ENCODE data around the gene GHRHR.

GRCh38 chr7:30983914-30984247 lies 20.1 kb downstream of the GHRHR start:
- TF ChIP-seq POLR2AphosphoS5 (IDR thresholded peaks at IDR 0.05) (no peak), POLR2A (IDR thresholded peaks at IDR 0.05) (no peak)
